Measurements from ENCODE around the gene GAA. TPM values are rescaled to one million over a fixed set of nuclear protein-coding genes. Genes with fewer than 3 reads are reported as not detected.

Gene GAA
- total RNA-seq, 1 experiment from 2014 or later = 131 TPM

DNA sequence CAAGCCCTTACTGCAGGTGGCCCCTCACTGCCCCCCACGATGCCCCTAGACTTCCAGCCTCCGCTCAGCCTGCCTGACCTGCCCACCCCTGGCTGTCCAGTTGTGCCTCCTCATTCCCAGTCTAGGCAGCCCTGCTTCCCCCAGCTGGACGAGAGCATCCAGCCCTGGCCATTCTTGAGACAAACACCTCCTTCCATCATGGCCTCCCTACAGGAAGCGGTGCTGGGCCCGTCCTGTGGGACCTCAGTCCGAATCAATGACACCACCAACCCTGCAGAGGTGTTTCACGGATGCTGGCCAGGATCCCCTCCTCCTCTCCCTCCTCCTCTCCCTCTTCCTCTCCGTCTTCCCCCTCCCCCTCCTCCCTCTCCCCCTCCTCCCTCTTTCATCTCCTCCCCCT, 36.7 kb upstream of the GAA start:
- Histone ChIP-seq H3K9ac (ENCODE audit: low read length) (no peak overlapping the region), H2AFZ (ENCODE audit: low read depth, low read length, poor library complexity, severe bottlenecking) (no peak overlapping the region), H3K9me2 (ENCODE audit: insufficient read depth) (no peaks in the 10 kb centered on the region), H3K27me3 (ENCODE audit: insufficient read depth, low read length) (no peaks in the 10 kb centered on the region), H3K4me3 (replicated peaks in 1 of 2; ENCODE audit: low read depth in 1 of 2, low read length in 2 of 2) (peak overlapping the region in 1 of 2 experiments; percentile 12; a peak in 1 of 4 replicates), H3K36me3 (ENCODE audit: control insufficient read depth in 1 of 2, insufficient read depth in 2 of 2, low read length in 2 of 2) (no peaks in the 10 kb centered on the region), H3K27ac (ENCODE audit: low read depth, low read length) (no peak overlapping the region; the same call in 1 of the 2 replicates), H3K79me2 (ENCODE audit: insufficient read depth, low read length) (no peaks in the 10 kb centered on the region), H3K4me1 (ENCODE audit: control insufficient read depth in 1 of 2, insufficient read depth in 2 of 2, low read length in 2 of 2) (peaks cover 10 to 13% of the 10 kb centered on the region in 2 experiments), H3K9me3 (ENCODE audit: control insufficient read depth in 1 of 2, insufficient read depth in 1 of 2, low read depth in 1 of 2, low read length in 2 of 2) (no peaks in the 10 kb centered on the region), H3K4me2 (ENCODE audit: low read length) (peak overlapping the region; percentile 66), H4K20me1 (ENCODE audit: insufficient read depth) (no peaks in the 10 kb centered on the region)
- CTCF ChIA-PET = interaction anchor here (1.4 kb wide), 2 partner anchors 18 to 37 kb away, joined by 5 read pairs; partner anchors contain the start of gene GAA
- ATAC-seq = peak; percentile 41
- POLR2A ChIA-PET = no interaction called here
- BruUV-seq (replicated peaks) = no TSS peak
- TF ChIP-seq, protein P1, sequence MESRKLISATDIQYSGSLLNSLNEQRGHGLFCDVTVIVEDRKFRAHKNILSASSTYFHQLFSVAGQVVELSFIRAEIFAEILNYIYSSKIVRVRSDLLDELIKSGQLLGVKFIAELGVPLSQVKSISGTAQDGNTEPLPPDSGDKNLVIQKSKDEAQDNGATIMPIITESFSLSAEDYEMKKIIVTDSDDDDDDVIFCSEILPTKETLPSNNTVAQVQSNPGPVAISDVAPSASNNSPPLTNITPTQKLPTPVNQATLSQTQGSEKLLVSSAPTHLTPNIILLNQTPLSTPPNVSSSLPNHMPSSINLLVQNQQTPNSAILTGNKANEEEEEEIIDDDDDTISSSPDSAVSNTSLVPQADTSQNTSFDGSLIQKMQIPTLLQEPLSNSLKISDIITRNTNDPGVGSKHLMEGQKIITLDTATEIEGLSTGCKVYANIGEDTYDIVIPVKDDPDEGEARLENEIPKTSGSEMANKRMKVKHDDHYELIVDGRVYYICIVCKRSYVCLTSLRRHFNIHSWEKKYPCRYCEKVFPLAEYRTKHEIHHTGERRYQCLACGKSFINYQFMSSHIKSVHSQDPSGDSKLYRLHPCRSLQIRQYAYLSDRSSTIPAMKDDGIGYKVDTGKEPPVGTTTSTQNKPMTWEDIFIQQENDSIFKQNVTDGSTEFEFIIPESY (IDR thresholded peaks at IDR 0.05; ENCODE audit: extremely low read depth, insufficient replicate concordance, low read length) = no peak
- TF ChIP-seq EGR1 (IDR thresholded peaks at IDR 0.05; ENCODE audit: low read depth) = no peak
- no peak for TF ChIP-seq SRF (IDR thresholded peaks at IDR 0.05; ENCODE audit: low read depth)
- TF ChIP-seq RAD21 (IDR thresholded peaks at IDR 0.05; ENCODE audit: low read depth) = no peak
- TF ChIP-seq, protein P2, sequence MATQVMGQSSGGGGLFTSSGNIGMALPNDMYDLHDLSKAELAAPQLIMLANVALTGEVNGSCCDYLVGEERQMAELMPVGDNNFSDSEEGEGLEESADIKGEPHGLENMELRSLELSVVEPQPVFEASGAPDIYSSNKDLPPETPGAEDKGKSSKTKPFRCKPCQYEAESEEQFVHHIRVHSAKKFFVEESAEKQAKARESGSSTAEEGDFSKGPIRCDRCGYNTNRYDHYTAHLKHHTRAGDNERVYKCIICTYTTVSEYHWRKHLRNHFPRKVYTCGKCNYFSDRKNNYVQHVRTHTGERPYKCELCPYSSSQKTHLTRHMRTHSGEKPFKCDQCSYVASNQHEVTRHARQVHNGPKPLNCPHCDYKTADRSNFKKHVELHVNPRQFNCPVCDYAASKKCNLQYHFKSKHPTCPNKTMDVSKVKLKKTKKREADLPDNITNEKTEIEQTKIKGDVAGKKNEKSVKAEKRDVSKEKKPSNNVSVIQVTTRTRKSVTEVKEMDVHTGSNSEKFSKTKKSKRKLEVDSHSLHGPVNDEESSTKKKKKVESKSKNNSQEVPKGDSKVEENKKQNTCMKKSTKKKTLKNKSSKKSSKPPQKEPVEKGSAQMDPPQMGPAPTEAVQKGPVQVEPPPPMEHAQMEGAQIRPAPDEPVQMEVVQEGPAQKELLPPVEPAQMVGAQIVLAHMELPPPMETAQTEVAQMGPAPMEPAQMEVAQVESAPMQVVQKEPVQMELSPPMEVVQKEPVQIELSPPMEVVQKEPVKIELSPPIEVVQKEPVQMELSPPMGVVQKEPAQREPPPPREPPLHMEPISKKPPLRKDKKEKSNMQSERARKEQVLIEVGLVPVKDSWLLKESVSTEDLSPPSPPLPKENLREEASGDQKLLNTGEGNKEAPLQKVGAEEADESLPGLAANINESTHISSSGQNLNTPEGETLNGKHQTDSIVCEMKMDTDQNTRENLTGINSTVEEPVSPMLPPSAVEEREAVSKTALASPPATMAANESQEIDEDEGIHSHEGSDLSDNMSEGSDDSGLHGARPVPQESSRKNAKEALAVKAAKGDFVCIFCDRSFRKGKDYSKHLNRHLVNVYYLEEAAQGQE (IDR thresholded peaks at IDR 0.05; ENCODE audit: low read depth) = no peak
- TF ChIP-seq JUND (IDR thresholded peaks at IDR 0.05) = no peak
- no peak for TF ChIP-seq TCF7L2 (IDR thresholded peaks at IDR 0.05; ENCODE audit: borderline replicate concordance, extremely low read depth, insufficient read depth, insufficient read length)
- TF ChIP-seq CEBPB (IDR thresholded peaks at IDR 0.05; ENCODE audit: low read depth) = no peak
- TF ChIP-seq POLR2AphosphoS5 (IDR thresholded peaks at IDR 0.05; ENCODE audit: low read depth, low read length) = no peak
- TF ChIP-seq YY1 (IDR thresholded peaks at IDR 0.05; ENCODE audit: extremely low read depth, insufficient replicate concordance, low read depth, low read length) = no peak
- TF ChIP-seq ELF1 (IDR thresholded peaks at IDR 0.05; ENCODE audit: borderline replicate concordance, low read depth) = no peak
- TF ChIP-seq, protein P3, sequence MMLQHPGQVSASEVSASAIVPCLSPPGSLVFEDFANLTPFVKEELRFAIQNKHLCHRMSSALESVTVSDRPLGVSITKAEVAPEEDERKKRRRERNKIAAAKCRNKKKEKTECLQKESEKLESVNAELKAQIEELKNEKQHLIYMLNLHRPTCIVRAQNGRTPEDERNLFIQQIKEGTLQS (IDR thresholded peaks at IDR 0.05) = no peak
- no peak for TF ChIP-seq ZNF274 (IDR thresholded peaks at IDR 0.05; ENCODE audit: low read depth, low read length)
- TF ChIP-seq EZH2 (IDR thresholded peaks at IDR 0.05) = no peak
- RAD21 ChIA-PET (ENCODE audit: low non-redundant PET in 1 of 2, low total read pairs in 2 of 2, uncharacterized antibody in 2 of 2, unreplicated experiment in 2 of 2) = no interaction called here
- intact Hi-C loops (cut with micrococcal nuclease) = no loop called here
- no peak for DNase-seq (ENCODE audit: low read depth, low spot score)

All from HCT116 (cell line).